ENCODE data around the gene BNC2. TPM values are rescaled to one million over a fixed set of nuclear protein-coding genes. Genes with fewer than 3 reads are reported as not detected.
A peak's percentile ranks its signal among the peaks of the same experiment; 100 is the strongest.

The BNC2 gene
- total RNA-seq, 1 donor from 2014 or later: under 0.01 TPM

GRCh38 chr9:16608906-16609305 lies 261.6 kb downstream of the BNC2 start:
- Histone ChIP-seq H3K36me3 (ENCODE audit: control insufficient read depth, insufficient read depth, low read length) (no peaks in the 10 kb centered on the region), H3K4me3 (ENCODE audit: low read depth, low read length) (no peak overlapping the region), H3K27me3 (ENCODE audit: control insufficient read depth, insufficient read depth, low read length) (no peaks in the 10 kb centered on the region)
- FAIRE-seq (no peak), DNase-seq (ENCODE audit: low read depth) (no peak)
- TF ChIP-seq, protein P1, sequence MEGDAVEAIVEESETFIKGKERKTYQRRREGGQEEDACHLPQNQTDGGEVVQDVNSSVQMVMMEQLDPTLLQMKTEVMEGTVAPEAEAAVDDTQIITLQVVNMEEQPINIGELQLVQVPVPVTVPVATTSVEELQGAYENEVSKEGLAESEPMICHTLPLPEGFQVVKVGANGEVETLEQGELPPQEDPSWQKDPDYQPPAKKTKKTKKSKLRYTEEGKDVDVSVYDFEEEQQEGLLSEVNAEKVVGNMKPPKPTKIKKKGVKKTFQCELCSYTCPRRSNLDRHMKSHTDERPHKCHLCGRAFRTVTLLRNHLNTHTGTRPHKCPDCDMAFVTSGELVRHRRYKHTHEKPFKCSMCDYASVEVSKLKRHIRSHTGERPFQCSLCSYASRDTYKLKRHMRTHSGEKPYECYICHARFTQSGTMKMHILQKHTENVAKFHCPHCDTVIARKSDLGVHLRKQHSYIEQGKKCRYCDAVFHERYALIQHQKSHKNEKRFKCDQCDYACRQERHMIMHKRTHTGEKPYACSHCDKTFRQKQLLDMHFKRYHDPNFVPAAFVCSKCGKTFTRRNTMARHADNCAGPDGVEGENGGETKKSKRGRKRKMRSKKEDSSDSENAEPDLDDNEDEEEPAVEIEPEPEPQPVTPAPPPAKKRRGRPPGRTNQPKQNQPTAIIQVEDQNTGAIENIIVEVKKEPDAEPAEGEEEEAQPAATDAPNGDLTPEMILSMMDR (IDR thresholded peaks at IDR 0.05; ENCODE audit: insufficient read depth, low read length, severe bottlenecking): no peak

GRCh38 chr9:16602494-16602893 lies 268.0 kb downstream of the BNC2 start:
- FAIRE-seq (no peak), DNase-seq (ENCODE audit: low read depth) (no peak)
- Histone ChIP-seq H3K36me3 (ENCODE audit: control insufficient read depth, insufficient read depth, low read length) (no peaks in the 10 kb centered on the region), H3K4me3 (ENCODE audit: low read depth, low read length) (no peak overlapping the region), H3K27me3 (ENCODE audit: control insufficient read depth, insufficient read depth, low read length) (no peaks in the 10 kb centered on the region)
- TF ChIP-seq, protein P1 (IDR thresholded peaks at IDR 0.05; ENCODE audit: insufficient read depth, low read length, severe bottlenecking): no peak

- H3K36me3 ChIP-seq (ENCODE audit: control insufficient read depth, insufficient read depth, low read length): no peaks in the 10 kb centered on the region
- no peaks in the 10 kb centered on the region for H3K27me3 ChIP-seq (ENCODE audit: control insufficient read depth, insufficient read depth, low read length)
- no peak overlapping the region for H3K4me3 ChIP-seq (ENCODE audit: low read depth, low read length)
- TF ChIP-seq, protein P1 (IDR thresholded peaks at IDR 0.05; ENCODE audit: insufficient read depth, low read length, severe bottlenecking): no peak
- DNase-seq (ENCODE audit: low read depth): peak; percentile 12
- no peak for FAIRE-seq
These were observed 268.5 kb downstream of the BNC2 start for GRCh38 chr9:16601991-16602390.

DNA sequence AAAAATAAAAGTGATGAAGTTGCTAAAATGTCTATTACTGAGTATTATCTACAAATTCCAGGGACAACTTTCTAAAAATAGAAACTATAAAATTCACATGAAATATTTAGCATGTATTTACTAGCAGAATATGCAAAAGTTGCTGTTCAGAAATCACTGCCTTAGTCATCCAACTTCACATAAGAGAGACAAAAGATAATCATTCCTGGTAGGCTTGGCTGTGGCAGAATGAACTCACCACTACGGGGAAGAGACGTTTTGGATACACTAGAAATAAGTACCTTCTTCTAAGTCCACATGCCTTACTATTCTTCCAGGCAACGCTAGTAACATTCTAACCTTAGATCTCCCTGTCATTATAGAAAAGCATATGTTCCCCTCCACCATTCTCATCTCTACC lies 272.2 kb downstream of the BNC2 start:
- Histone ChIP-seq H3K4me3 (ENCODE audit: low read depth, low read length) (no peak overlapping the region), H3K36me3 (ENCODE audit: control insufficient read depth, insufficient read depth, low read length) (no peaks in the 10 kb centered on the region), H3K27me3 (ENCODE audit: control insufficient read depth, insufficient read depth, low read length) (no peaks in the 10 kb centered on the region)
- no peak for FAIRE-seq
- TF ChIP-seq, protein P1 (IDR thresholded peaks at IDR 0.05; ENCODE audit: insufficient read depth, low read length, severe bottlenecking): no peak
- DNase-seq (ENCODE audit: low read depth): peak; percentile 15

DNA sequence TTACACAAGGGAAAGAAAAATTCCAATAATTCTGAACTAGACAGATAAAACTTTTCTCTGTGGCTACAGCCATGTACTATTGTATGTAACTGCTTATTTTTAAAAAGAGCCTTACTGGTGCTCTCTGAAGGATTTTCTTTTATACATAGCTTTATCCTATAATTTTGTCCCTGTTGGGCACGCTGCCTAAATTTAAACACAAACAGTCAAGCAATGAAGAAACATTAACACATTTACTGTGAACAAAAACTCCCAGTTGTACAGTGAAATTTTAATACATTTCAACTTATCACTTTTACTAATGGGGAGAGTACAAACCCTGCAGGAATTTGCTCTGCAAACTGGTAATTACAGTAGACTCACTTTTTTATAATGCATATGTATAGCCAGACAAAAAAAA lies 273.3 kb downstream of the BNC2 start:
- no peak overlapping the region for H3K4me3 ChIP-seq (ENCODE audit: low read depth, low read length)
- H3K36me3 ChIP-seq (ENCODE audit: control insufficient read depth, insufficient read depth, low read length): no peaks in the 10 kb centered on the region
- TF ChIP-seq, protein P1 (IDR thresholded peaks at IDR 0.05; ENCODE audit: insufficient read depth, low read length, severe bottlenecking): no peak
- FAIRE-seq: no peak
- no peak for DNase-seq (ENCODE audit: low read depth)
- no peaks in the 10 kb centered on the region for H3K27me3 ChIP-seq (ENCODE audit: control insufficient read depth, insufficient read depth, low read length)

DNA sequence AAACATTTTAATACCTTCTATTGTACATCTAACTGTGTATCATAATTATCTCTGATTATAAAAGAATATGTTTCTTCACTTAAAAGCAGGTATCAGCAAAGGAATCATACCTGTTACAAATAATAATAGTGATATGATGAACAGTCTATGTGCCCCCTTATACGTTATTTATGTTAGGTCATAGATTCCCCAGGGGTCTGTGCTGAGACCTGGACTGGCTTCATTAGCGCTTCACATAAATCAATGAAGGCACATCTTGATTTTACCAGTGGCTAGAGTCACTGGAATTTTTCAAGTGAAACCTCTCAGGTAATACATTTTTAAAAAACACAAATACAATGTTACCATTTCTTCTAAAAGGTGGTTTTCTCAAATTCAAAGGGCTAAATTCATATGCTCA lies 275.2 kb downstream of the BNC2 start:
- FAIRE-seq (no peak), DNase-seq (ENCODE audit: low read depth) (no peak)
- Histone ChIP-seq H3K27me3 (ENCODE audit: control insufficient read depth, insufficient read depth, low read length) (no peaks in the 10 kb centered on the region), H3K4me3 (ENCODE audit: low read depth, low read length) (no peak overlapping the region), H3K36me3 (ENCODE audit: control insufficient read depth, insufficient read depth, low read length) (no peaks in the 10 kb centered on the region)
- TF ChIP-seq, protein P1 (IDR thresholded peaks at IDR 0.05; ENCODE audit: insufficient read depth, low read length, severe bottlenecking): no peak

Measured in bronchial epithelial cell (primary cell).